H1 (cell line): Measurements from ENCODE around the gene GTPBP1. TPM values are rescaled to one million over a fixed set of nuclear protein-coding genes. Genes with fewer than 3 reads are reported as not detected.

Source experiments
- CHD7 ChIP-seq: fragments of 300-600 bp; sonication (generic); IDR thresholded peaks from 2 replicates; pipeline ENCODE4 v1.7.1; 2012; ENCODE audit warnings: low read length, moderate library complexity, mild to moderate bottlenecking, inconsistent platforms; ENCODE audit not compliant: insufficient replicate concordance
- E2F6 ChIP-seq: IDR thresholded peaks from 2 replicates; pipeline ENCODE4 v1.6.1; 2012; ENCODE audit warnings: inconsistent platforms
- GTF2F1 ChIP-seq: IDR thresholded peaks from 2 replicates; pipeline ENCODE4 v1.6.1; 2012; ENCODE audit warnings: low read depth, low read length, improper control_type of control experiment, borderline replicate concordance
- KDM4A ChIP-seq: IDR thresholded peaks from one replicate; pipeline ENCODE4 v1.7.1; 2012; ENCODE audit warnings: low read depth, mild to moderate bottlenecking, moderate library complexity, low read length, inconsistent platforms; ENCODE audit not compliant: severe bottlenecking
- MAX ChIP-seq: IDR thresholded peaks from 2 replicates; pipeline ENCODE4 v1.6.1; 2012; ENCODE audit warnings: inconsistent platforms
- NANOG ChIP-seq: IDR thresholded peaks from 2 replicates; pipeline ENCODE4 v1.6.1; 2011; ENCODE audit warnings: low read length, low read depth, mild to moderate bottlenecking, inconsistent platforms; ENCODE audit not compliant: insufficient read depth, poor library complexity, severe bottlenecking
- PHF8 ChIP-seq: fragments of 200-600 bp; sonication (generic); conservative IDR thresholded peaks from 2 replicates; pipeline ENCODE4 v1.7.1; 2012; ENCODE audit warnings: low read depth, mild to moderate bottlenecking, inconsistent platforms, low read length, moderate library complexity
- SP2 ChIP-seq: IDR thresholded peaks from 2 replicates; pipeline ENCODE4 v1.6.1; 2012; ENCODE audit warnings: mild to moderate bottlenecking, low read length, inconsistent platforms
- polyA plus RNA-seq, 7 experiments: library from polyadenylated mRNA; depleted of rRNA in 3 of 7; stranded (reverse) in 5 of 7; unstranded in 2 of 7; fragments of >200 nt in 5 of 7; fragments of 200-250 nt in 2 of 7; gene quantifications; 1 replicate in 5 of 7; 2 replicates in 1 of 7; 4 replicates in 1 of 7; pipeline versions ENCODE4 v1.2.1 to v1.2.3, GENCODE V29; 2011 to 2013; ENCODE audit warnings: missing spikeins in 2 of 7, mixed read lengths in 2 of 7
- total RNA-seq: library from RNA; stranded (reverse); fragmentation: NEBNext Ultra II Directional; extraction: Animal tissue kit (Norgen Biotek cat#: 25700); gene quantifications from 2 replicates; pipeline ENCODE4 v1.2.1, GENCODE V29; 2021

The GTPBP1 gene
- total and polyA plus RNA-seq, 2 of the 8 experiments (the other 6 are each of a cell fraction or from before 2014, with no cell fraction given) = 53.1 to 91.8 TPM

GRCh38 chr22:38706101-38706900, 557 bp downstream of the GTPBP1 start (continued):
- TF ChIP-seq CHD7 = no peak
- no peak for TF ChIP-seq SP2
- TF ChIP-seq KDM4A = peak; percentile 57
- TF ChIP-seq GTF2F1 = no peak
- TF ChIP-seq PHF8 = peak; percentile 51; the same call in 1 of the 2 replicates
- peak; percentile 64 for TF ChIP-seq E2F6
- TF ChIP-seq NANOG = no peak
- peak; percentile 90 for TF ChIP-seq MAX
